Measurements from ENCODE around the gene NFKBIL1. TPM values are rescaled to one million over a fixed set of nuclear protein-coding genes. Genes with fewer than 3 reads are reported as not detected.
"Not testable (repeated sequence)": the region's sequence is repeated elsewhere in the genome, so short reads cannot be mapped to it uniquely, and the experiment has no call there.

Gene NFKBIL1
- total and polyA plus RNA-seq, 9 donors = 16.3 to 20.6 (median 17.2) TPM

DNA sequence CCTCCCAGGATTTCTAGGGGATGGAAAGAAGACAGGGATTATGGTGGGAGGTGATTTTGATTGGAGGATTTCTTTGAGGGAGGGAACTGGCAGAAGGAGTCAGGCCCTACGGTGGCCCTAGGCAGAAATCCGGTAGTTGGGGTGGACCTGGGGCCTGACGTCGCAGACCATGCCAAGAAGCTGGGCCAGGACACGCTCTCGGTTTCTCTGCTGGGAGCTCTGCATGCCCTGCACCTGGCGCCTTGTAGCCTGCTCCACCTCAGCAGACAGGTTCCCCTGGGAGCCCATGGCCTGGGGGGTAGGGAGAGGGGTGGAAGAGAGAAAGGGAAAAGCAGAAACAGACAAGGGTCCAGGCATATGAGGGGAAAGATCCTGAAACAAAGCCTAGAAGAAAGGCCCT lies 2.1 kb upstream of the NFKBIL1 start:
- Histone ChIP-seq H3K4me1 (ENCODE audit: control insufficient read depth, insufficient read depth, low read length) (peaks cover 22% of the 10 kb centered on the region), H3K36me3 (ENCODE audit: control insufficient read depth, insufficient read depth, low read length) (peaks cover 16% of the 10 kb centered on the region), H3K9me3 (replicated peaks; ENCODE audit: control insufficient read depth, low read depth, low read length) (no peaks in the 10 kb centered on the region), H3K27me3 (ENCODE audit: control insufficient read depth, insufficient read depth, low read length) (no peaks in the 10 kb centered on the region), H3K4me3 (ENCODE audit: low read length) (no peak overlapping the region), H3K27ac (ENCODE audit: low read length) (no peak overlapping the region)
- no peak for DNase-seq
- WGBS (ENCODE audit: insufficient coverage) = 75% methylated on average over 7 of the region's 7 CpGs

DNA sequence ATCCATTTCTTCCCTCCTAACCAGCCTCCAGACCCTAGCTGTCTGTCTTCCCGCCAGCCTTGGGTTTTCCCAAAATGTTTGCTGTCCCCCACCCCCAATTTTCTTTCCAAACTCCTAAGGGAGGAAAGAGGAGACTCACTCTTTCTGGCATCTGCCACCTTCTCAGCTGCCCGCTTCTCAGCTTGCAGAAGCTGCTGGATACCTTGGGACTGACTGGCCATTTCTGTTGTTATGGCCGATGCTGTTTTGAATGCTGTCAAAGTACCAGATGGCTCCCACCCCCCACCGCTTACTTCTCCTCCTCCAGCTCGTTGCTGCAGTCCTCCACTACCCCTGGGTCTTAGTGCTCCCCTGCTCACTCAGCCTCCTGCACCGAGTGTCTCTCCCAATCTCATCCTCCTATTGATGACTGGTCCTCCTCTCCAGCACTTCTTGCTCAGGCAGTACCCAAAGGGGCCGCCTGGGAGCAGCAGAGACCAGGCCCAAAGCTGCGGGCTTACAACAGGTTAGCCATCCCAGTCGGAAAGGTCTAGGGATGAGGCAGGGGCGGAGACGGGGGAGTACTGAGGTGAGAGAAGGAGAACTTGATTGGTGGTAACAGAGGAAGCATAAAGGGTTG lies 960 bp upstream of the NFKBIL1 start, which contains the start of gene ATP6V1G2:
TSS of gene ATP6V1G2 (minus strand) at position 270 of the 619 bp plus-strand sequence. CDS start at position 221, 49 bp downstream.
- 2% methylated on average over 9 of the region's 11 CpGs for WGBS (ENCODE audit: insufficient coverage)
- Histone ChIP-seq H3K9me3 (replicated peaks; ENCODE audit: control insufficient read depth, low read depth, low read length) (no peaks in the 10 kb centered on the region), H3K27me3 (ENCODE audit: control insufficient read depth, insufficient read depth, low read length) (no peaks in the 10 kb centered on the region), H3K4me3 (ENCODE audit: low read length) (peak within 1 kb of the TSS; percentile 33), H3K27ac (ENCODE audit: low read length) (peak within 1 kb of the TSS; percentile 66), H3K36me3 (ENCODE audit: control insufficient read depth, insufficient read depth, low read length) (peaks cover 23% of the 10 kb centered on the region), H3K4me1 (ENCODE audit: control insufficient read depth, insufficient read depth, low read length) (peaks cover 19% of the 10 kb centered on the region)
- DNase-seq = peak; percentile 95

DNA sequence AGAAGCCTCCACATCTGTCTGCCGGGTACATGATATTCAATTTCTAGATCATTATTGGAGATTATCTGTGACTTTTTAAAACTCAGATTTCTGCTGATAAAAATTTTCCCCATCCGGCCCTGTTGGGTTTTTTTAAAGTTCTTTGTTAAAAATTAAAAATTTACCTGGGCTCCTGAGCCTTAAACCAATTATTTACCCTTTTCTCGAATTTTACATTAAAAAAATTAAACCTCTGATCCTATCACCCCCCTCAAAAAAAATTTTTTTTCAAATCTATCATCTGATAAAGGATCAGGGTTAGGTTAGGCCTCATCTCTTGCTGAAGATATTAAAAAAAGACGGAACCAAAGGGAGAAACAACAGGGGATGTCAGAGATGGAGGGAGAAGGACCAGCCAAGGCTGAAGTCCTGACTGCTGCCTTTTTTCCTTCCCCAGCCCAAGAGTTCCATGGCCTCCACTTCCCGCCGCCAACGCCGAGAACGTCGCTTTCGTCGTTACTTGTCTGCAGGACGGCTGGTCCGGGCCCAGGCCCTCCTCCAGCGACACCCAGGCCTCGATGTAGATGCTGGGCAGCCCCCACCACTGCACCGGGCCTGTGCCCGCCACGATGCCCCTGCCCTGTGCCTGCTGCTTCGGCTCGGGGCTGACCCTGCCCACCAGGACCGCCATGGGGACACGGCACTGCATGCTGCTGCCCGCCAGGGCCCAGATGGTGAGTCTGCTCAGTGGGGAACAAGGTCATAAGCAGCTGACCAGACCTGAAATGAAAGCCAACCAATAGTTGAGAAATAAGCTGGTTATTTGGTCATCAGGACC lies 527 bp downstream of the NFKBIL1 start:
- Histone ChIP-seq H3K9me3 (replicated peaks; ENCODE audit: control insufficient read depth, low read depth, low read length) (no peaks in the 10 kb centered on the region), H3K4me1 (ENCODE audit: control insufficient read depth, insufficient read depth, low read length) (peaks cover 14% of the 10 kb centered on the region), H3K4me3 (ENCODE audit: low read length) (peak overlapping the region; percentile 33), H3K27me3 (ENCODE audit: control insufficient read depth, insufficient read depth, low read length) (no peaks in the 10 kb centered on the region), H3K36me3 (ENCODE audit: control insufficient read depth, insufficient read depth, low read length) (peaks cover 25% of the 10 kb centered on the region), H3K27ac (ENCODE audit: low read length) (peak overlapping the region; percentile 66)
- WGBS (ENCODE audit: insufficient coverage) = 87% methylated on average over 21 of the region's 24 CpGs
- DNase-seq = no peak

DNA sequence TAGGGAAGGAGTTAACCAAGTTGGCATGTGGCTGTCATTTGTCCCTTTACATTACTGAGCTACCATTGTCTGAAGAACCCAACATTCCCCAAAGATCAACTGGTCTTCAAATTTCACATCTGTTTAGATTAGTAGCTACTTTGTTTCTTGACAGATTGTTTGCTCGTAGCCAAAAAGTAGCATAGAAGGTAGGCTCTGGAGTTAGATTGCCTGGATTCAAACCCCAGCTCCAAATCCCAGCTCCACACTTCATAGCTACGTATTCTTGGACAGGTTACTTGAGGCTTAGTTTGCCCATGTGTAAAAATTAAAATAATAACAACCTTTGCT lies 1.1 kb downstream of the NFKBIL1 start:
- DNase-seq = no peak
- no peak overlapping the region for H3K4me3 ChIP-seq (ENCODE audit: low read length)
- peaks cover 12% of the 10 kb centered on the region for H3K4me1 ChIP-seq (ENCODE audit: control insufficient read depth, insufficient read depth, low read length)
- peaks cover 27% of the 10 kb centered on the region for H3K36me3 ChIP-seq (ENCODE audit: control insufficient read depth, insufficient read depth, low read length)
- WGBS (ENCODE audit: insufficient coverage) = no CpG with 5 or more reads among the region's 2 CpGs
- H3K9me3 ChIP-seq (replicated peaks; ENCODE audit: control insufficient read depth, low read depth, low read length) = no peaks in the 10 kb centered on the region
- H3K27me3 ChIP-seq (ENCODE audit: control insufficient read depth, insufficient read depth, low read length) = no peaks in the 10 kb centered on the region
- no peak overlapping the region for H3K27ac ChIP-seq (ENCODE audit: low read length)

DNA sequence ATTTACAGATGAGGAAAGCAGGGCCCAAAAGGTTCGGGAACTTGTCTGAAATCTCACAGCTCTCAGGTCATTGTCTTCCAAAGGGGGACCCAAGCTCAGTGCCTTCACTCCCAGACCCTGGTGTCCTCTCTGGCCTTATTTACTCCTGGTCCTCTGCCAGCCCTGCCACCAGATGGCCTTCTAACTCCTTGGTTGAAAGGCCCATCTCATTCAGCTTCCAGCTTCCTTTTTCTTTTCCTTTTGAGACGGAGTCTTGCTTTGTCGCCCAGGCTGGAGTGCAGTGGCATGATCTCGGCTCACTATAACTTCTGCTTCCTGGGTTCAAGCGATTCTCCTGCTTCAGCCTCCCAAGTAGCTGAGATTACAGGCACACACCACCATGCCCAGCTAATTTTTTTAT lies 4.0 kb downstream of the NFKBIL1 start:
- H3K27ac ChIP-seq (ENCODE audit: low read length); H3K27me3 ChIP-seq (ENCODE audit: control insufficient read depth, insufficient read depth, low read length); H3K4me3 ChIP-seq (ENCODE audit: low read length); H3K4me1 ChIP-seq (ENCODE audit: control insufficient read depth, insufficient read depth, low read length); H3K9me3 ChIP-seq (replicated peaks; ENCODE audit: control insufficient read depth, low read depth, low read length): not testable (repeated sequence)
- peak; percentile 73 for DNase-seq
- peaks cover 34% of the 10 kb centered on the region for H3K36me3 ChIP-seq (ENCODE audit: control insufficient read depth, insufficient read depth, low read length)
- WGBS (ENCODE audit: insufficient coverage) = 58% methylated on average over 4 of the region's 5 CpGs

DNA sequence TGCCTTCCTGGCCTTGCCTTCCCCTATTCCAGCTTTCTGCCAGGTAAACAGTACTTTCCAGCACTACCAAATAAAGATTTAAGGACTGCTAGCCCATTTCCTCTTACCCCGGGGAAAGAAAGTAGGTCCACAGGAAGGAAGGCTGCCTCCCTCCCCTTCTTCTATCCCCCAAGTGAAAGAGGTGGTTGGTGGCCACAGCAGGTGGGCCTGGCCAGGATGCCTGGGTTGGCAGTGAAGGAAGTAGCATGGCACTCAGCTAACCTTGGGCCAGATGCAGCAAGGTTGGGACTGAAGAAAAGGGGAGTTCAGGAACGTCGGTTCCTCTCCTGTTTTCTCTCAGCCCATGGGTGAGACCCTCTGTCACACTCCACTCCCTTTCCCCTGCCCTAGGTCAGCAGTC lies 8.9 kb downstream of the NFKBIL1 start:
- no peak overlapping the region for H3K27ac ChIP-seq (ENCODE audit: low read length)
- 70% methylated on average over 2 of the region's 3 CpGs for WGBS (ENCODE audit: insufficient coverage)
- DNase-seq = no peak

DNA sequence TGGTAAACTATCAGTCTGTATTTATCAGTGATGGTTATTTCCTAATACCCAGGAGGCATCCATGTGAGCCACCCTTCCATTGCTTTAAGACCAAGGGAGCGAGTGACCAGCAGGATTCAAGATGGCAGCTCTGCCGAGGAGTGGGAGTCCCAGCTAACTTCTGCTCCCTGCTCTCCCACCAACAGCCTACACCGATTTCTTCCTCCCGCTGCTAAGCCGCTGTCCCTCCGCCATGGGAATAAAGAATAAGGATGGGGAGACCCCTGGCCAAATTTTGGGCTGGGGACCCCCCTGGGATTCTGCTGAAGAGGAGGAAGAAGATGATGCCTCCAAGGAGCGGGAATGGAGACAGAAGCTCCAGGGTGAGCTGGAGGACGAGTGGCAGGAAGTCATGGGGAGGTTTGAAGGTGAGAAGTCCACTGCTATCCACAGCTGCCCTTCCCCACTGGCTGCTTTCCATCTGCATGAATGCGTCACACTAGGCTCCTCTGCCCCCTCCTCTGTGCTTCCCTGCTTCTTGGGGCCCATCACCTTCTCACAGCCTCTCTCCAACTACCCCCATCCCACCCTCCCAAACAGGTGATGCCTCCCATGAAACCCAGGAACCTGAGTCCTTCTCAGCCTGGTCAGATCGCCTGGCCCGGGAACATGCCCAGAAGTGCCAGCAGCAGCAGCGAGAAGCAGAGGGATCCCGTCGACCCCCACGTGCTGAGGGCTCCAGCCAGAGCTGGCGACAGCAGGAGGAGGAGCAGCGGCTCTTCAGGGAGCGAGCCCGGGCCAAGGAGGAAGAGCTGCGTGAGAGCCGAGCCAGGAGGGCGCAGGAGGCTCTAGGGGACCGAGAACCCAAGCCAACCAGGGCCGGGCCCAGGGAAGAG lies 10.3 kb downstream of the NFKBIL1 start:
- WGBS (ENCODE audit: insufficient coverage) = 69% methylated on average over 17 of the region's 24 CpGs
- no peaks in the 10 kb centered on the region for H3K9me3 ChIP-seq (replicated peaks; ENCODE audit: control insufficient read depth, low read depth, low read length)
- H3K4me3 ChIP-seq (ENCODE audit: low read length) = no peak overlapping the region
- peak overlapping the region; percentile 35 for H3K27ac ChIP-seq (ENCODE audit: low read length)
- H3K4me1 ChIP-seq (ENCODE audit: control insufficient read depth, insufficient read depth, low read length) = peaks cover 28% of the 10 kb centered on the region
- H3K36me3 ChIP-seq (ENCODE audit: control insufficient read depth, insufficient read depth, low read length) = peaks cover 47% of the 10 kb centered on the region
- H3K27me3 ChIP-seq (ENCODE audit: control insufficient read depth, insufficient read depth, low read length) = no peaks in the 10 kb centered on the region
- no peak for DNase-seq

More for the DNA sequence above, 8.9 kb downstream of the NFKBIL1 start:
- peaks cover 49% of the 10 kb centered on the region for H3K36me3 ChIP-seq (ENCODE audit: control insufficient read depth, insufficient read depth, low read length)
- H3K9me3 ChIP-seq (replicated peaks; ENCODE audit: control insufficient read depth, low read depth, low read length) = no peaks in the 10 kb centered on the region
- peaks cover 26% of the 10 kb centered on the region for H3K4me1 ChIP-seq (ENCODE audit: control insufficient read depth, insufficient read depth, low read length)
- no peaks in the 10 kb centered on the region for H3K27me3 ChIP-seq (ENCODE audit: control insufficient read depth, insufficient read depth, low read length)
- no peak overlapping the region for H3K4me3 ChIP-seq (ENCODE audit: low read length)

DNA sequence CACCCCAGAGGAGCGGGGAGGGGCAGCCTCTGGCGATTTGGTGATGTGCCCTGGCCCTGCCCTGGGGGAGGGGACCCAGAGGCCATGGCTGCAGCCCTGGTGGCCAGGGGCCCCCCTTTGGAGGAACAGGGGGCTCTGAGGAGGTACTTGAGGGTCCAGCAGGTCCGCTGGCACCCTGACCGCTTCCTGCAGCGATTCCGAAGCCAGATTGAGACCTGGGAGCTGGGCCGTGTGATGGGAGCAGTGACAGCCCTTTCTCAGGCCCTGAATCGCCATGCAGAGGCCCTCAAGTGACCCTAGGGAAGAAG lies 10.9 kb downstream of the NFKBIL1 start:
- Histone ChIP-seq H3K27ac (ENCODE audit: low read length) (peak overlapping the region; percentile 35), H3K36me3 (ENCODE audit: control insufficient read depth, insufficient read depth, low read length) (peaks cover 43% of the 10 kb centered on the region), H3K4me1 (ENCODE audit: control insufficient read depth, insufficient read depth, low read length) (peaks cover 28% of the 10 kb centered on the region), H3K9me3 (replicated peaks; ENCODE audit: control insufficient read depth, low read depth, low read length) (no peaks in the 10 kb centered on the region), H3K4me3 (ENCODE audit: low read length) (no peak overlapping the region), H3K27me3 (ENCODE audit: control insufficient read depth, insufficient read depth, low read length) (no peaks in the 10 kb centered on the region)
- 88% methylated on average over 8 of the region's 8 CpGs for WGBS (ENCODE audit: insufficient coverage)
- DNase-seq = no peak

DNA sequence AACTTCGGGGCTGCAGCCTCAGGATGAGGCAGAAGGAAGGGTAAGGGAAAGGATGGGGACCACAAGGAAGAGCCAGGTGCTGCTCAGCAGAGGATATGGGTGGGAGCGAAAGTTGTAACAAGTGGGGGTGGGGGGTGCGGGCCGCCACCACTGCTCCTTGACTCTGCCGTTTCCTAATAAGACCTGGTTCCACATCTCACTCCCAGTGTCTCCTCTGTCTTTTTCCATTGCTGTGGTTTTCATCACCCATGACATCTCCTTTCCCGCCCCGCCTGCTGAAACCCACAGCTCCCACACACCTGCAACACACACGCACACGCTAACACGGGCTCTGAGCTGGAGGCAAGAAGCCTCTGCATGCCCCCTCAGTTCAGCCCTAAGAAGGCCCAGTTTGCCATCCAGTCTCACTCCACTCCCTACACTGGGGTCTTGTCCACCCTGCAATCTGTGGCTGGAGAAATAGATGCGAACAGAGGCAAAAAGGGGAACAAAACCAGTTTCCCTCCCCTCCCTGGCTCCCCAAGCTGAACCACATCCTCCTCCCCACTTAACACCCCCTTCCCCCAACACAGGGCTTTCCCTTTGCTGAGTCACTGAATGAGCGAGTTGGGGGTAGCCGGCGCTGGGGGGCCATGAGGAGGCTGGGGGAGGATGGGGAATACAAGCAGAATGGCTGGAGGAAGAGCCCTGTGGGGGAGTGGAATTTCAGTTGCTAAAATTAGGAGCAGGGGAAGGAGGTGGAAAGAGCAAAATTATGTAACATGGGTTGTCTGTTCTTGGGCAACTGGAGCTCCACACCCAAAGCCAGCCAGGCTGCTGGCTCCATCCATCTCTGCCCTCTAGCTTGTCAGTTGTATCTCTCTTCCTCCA lies 11.5 kb downstream of the NFKBIL1 start:
- peaks cover 28% of the 10 kb centered on the region for H3K4me1 ChIP-seq (ENCODE audit: control insufficient read depth, insufficient read depth, low read length)
- H3K27me3 ChIP-seq (ENCODE audit: control insufficient read depth, insufficient read depth, low read length) = no peaks in the 10 kb centered on the region
- H3K36me3 ChIP-seq (ENCODE audit: control insufficient read depth, insufficient read depth, low read length) = peaks cover 42% of the 10 kb centered on the region
- H3K27ac ChIP-seq (ENCODE audit: low read length) = peak overlapping the region; percentile 82
- H3K4me3 ChIP-seq (ENCODE audit: low read length) = no peak overlapping the region
- H3K9me3 ChIP-seq (replicated peaks; ENCODE audit: control insufficient read depth, low read depth, low read length) = no peaks in the 10 kb centered on the region
- WGBS (ENCODE audit: insufficient coverage) = 86% methylated on average over 8 of the region's 14 CpGs
- DNase-seq = peak; percentile 74
